Osteocyte (in vitro differentiated cells): ENCODE results near the gene EPHA10. TPM values are rescaled to one million over a fixed set of nuclear protein-coding genes. Genes with fewer than 3 reads are reported as not detected.
A peak's percentile ranks its signal among the peaks of the same experiment; 100 is the strongest.

Source experiments
- DNase-seq: peaks from one replicate; pipeline ENCODE4 v3.0.0; 2021; ENCODE audit warnings: mixed read lengths; ENCODE audit not compliant: unreplicated experiment; ENCODE audit errors: extremely low spot score
- H3K27ac Mint-ChIP-seq: one replicate; pipeline ENCODE4 v1.8.0; 2021; ENCODE audit warnings: mild to moderate bottlenecking, mixed read lengths; ENCODE audit not compliant: unreplicated experiment
- H3K27me3 Mint-ChIP-seq: one replicate; pipeline ENCODE4 v1.8.0; 2021; ENCODE audit warnings: mixed read lengths; ENCODE audit not compliant: unreplicated experiment
- H3K36me3 Mint-ChIP-seq: one replicate; pipeline ENCODE4 v1.8.0; 2021; ENCODE audit warnings: mixed read lengths; ENCODE audit not compliant: unreplicated experiment
- H3K4me1 Mint-ChIP-seq: one replicate; pipeline ENCODE4 v1.8.0; 2021; ENCODE audit warnings: mixed read lengths; ENCODE audit not compliant: unreplicated experiment
- H3K4me3 Mint-ChIP-seq: one replicate; pipeline ENCODE4 v1.8.0; 2021; ENCODE audit warnings: mild to moderate bottlenecking, moderate library complexity, mixed read lengths; ENCODE audit not compliant: unreplicated experiment
- H3K9me3 Mint-ChIP-seq: one replicate; pipeline ENCODE4 v1.8.0; 2021; ENCODE audit warnings: mixed read lengths; ENCODE audit not compliant: unreplicated experiment
- long read RNA-seq: library from polyadenylated mRNA; unstranded; transcript quantifications from one replicate; pipeline ENCODE4 v2.0.0, GENCODE V29; 2021
- total RNA-seq: library from RNA; stranded (reverse); gene quantifications from 2 replicates; pipeline ENCODE4 v1.2.1, GENCODE V29; 2021
- TF ChIP-seq, protein P1 (sequence below): fragments of 200-600 bp; sonication (generic); IDR thresholded peaks from 2 replicates; pipeline ENCODE4 v1.5.0; 2021; ENCODE audit warnings: antibody characterized with exemption, mild to moderate bottlenecking, moderate library complexity

EPHA10 gene
- not detected in 2 replicates for total RNA-seq
- long read RNA-seq, result 0 reads

DNA sequence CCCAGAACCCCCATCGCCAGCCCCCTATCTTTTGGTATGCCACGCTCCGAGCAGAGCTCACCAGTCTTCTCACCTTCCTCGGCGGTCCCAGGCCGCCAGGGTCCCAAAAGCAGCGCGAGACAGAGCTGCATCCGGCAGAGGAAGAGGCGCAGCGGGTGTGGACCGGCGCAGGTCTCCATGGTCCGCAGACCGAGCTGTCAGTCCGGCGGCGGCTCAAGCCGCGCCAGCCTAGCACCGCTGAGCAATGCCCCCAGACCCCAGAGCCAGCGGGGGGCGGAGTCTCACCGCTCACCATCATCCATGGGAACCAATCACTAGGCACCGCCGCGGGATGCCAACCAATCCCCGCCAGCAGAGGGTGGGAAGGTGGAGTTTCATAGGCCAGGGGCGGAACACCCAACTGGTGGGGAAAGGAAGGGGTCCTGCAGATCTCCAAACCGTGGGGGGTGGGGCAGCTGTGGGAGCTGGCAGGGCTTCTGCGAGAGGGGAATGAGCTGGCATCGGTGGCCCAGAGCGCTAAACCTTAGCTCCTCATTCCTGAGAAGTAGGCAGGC lies at the start of gene EPHA10:
EPHA10 (minus strand) TSS at position 233 of the 554 bp plus-strand sequence; CDS start at position 179, 54 bp downstream.
- Mint-ChIP-seq H3K27me3 (peaks cover 54% of the 10 kb centered on the region), H3K27ac (no peak within 1 kb of the TSS), H3K36me3 (no peaks in the 10 kb centered on the region), H3K9me3 (no peaks in the 10 kb centered on the region), H3K4me1 (peaks cover 3% of the 10 kb centered on the region), H3K4me3 (no peak within 1 kb of the TSS)
- TF ChIP-seq, protein P1, sequence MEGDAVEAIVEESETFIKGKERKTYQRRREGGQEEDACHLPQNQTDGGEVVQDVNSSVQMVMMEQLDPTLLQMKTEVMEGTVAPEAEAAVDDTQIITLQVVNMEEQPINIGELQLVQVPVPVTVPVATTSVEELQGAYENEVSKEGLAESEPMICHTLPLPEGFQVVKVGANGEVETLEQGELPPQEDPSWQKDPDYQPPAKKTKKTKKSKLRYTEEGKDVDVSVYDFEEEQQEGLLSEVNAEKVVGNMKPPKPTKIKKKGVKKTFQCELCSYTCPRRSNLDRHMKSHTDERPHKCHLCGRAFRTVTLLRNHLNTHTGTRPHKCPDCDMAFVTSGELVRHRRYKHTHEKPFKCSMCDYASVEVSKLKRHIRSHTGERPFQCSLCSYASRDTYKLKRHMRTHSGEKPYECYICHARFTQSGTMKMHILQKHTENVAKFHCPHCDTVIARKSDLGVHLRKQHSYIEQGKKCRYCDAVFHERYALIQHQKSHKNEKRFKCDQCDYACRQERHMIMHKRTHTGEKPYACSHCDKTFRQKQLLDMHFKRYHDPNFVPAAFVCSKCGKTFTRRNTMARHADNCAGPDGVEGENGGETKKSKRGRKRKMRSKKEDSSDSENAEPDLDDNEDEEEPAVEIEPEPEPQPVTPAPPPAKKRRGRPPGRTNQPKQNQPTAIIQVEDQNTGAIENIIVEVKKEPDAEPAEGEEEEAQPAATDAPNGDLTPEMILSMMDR, result no peak
- DNase-seq, result no peak

GRCh38 chr1:37814252-37814651 lies 49.3 kb upstream of the EPHA10 start:
- Mint-ChIP-seq H3K27me3 (no peaks in the 10 kb centered on the region), H3K27ac (no peak overlapping the region), H3K9me3 (no peaks in the 10 kb centered on the region), H3K4me3 (no peak overlapping the region), H3K36me3 (no peaks in the 10 kb centered on the region), H3K4me1 (peaks cover 18% of the 10 kb centered on the region)
- TF ChIP-seq, protein P1, result no peak
- no peak for DNase-seq

DNA sequence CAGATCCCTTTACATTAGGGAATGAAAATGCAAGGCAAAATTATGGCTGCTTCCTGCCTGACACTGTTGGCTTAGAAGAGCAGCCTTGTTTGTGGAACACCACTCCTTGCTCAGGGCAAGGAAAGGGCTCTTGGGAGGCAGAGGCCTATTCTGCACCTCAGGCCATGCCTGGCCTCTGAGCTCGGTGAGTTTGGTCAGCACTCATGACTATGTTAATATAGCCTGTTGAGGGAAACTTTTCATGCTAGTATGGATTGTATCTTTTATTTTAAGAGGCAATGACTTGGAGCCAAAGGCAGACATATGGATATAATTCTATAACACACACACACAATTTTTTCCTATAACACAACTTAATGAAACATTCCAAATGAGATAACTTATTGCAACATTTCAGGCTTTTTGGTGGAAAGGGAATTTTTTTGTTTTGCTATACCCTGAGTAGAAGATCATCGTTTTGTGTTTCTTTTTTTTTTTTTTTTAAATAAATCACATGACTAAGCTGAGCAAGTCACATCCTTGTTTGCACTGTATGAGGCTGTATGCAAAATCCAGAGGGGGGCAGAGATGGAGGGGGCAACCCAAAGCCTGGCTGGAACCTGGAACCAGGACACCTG lies 48.7 kb upstream of the EPHA10 start:
- Mint-ChIP-seq H3K27me3 (no peaks in the 10 kb centered on the region), H3K36me3 (no peaks in the 10 kb centered on the region), H3K27ac (no peak overlapping the region), H3K4me1 (peaks cover 23% of the 10 kb centered on the region), H3K4me3 (no peak overlapping the region), H3K9me3 (no peaks in the 10 kb centered on the region)
- TF ChIP-seq, protein P1, result no peak
- DNase-seq, result no peak

DNA sequence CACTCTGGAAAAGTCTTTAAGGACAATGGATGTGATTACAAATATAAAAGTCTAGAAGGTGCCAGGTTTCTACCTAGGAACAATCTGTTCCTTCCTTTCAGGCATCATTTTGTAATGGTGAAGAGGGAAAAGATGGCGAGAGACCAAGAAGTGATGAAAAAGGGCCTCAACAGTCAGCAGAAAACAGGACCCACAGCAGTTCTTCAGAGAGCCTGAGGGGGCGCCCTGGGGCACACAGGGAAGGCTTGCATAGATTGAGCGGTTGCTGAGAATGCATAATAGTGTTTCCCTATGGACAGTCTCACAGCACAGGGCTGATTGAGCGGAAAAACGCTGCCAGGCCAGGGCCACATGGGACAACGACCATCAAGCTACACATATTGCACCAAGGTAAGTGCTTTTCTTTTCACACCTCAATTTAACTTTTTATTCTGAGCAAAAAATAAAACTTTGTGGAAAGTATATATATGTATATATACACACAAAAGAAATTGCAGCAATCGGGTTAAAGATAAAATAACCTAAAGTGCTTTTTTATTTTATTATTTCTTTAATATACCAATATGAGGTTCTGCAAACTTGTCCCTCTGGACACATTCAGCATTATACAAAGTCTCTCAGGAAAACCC lies 46.2 kb upstream of the EPHA10 start:
- Mint-ChIP-seq H3K27me3 (no peaks in the 10 kb centered on the region), H3K9me3 (no peaks in the 10 kb centered on the region), H3K4me3 (no peak overlapping the region), H3K4me1 (peaks cover 31% of the 10 kb centered on the region), H3K27ac (peak overlapping the region; percentile 65), H3K36me3 (no peaks in the 10 kb centered on the region)
- peak; percentile 91 for DNase-seq
- TF ChIP-seq, protein P1, result peak; percentile 74

GRCh38 chr1:37809942-37810341 lies 45.0 kb upstream of the EPHA10 start:
- no peak overlapping the region for H3K4me3 Mint-ChIP-seq
- H3K36me3 Mint-ChIP-seq, result peaks cover 6% of the 10 kb centered on the region
- H3K9me3 Mint-ChIP-seq, result no peaks in the 10 kb centered on the region
- no peak for DNase-seq
- peak overlapping the region; percentile 56 for H3K27ac Mint-ChIP-seq
- TF ChIP-seq, protein P1, result no peak
- H3K4me1 Mint-ChIP-seq, result peaks cover 32% of the 10 kb centered on the region
- no peaks in the 10 kb centered on the region for H3K27me3 Mint-ChIP-seq
